Left ventricle myocardium inferior (tissue), 1 donor: ENCODE results near the gene TTC31. TPM values are rescaled to one million over a fixed set of nuclear protein-coding genes. Genes with fewer than 3 reads are reported as not detected.

Source experiments
- DNase-seq: peaks from one replicate; pipeline ENCODE4 v3.0.0-alpha.2; 2020
- H3K27ac ChIP-seq: fragments of 200-600 bp; replicated peaks from 2 replicates; pipeline ENCODE4 v1.8.0; 2021
- H3K27me3 ChIP-seq: fragments of 200-600 bp; 2 replicates; pipeline ENCODE4 v1.8.0; 2021; ENCODE audit warnings: low read depth
- H3K36me3 ChIP-seq: fragments of 200-600 bp; 2 replicates; pipeline ENCODE4 v1.8.0; 2021
- H3K4me1 ChIP-seq: fragments of 200-600 bp; 2 replicates; pipeline ENCODE4 v1.8.0; 2021
- H3K4me3 ChIP-seq: fragments of 200-600 bp; 2 replicates; pipeline ENCODE4 v1.8.0; 2021; ENCODE audit warnings: mild to moderate bottlenecking, moderate library complexity
- H3K9me3 ChIP-seq: fragments of 200-600 bp; replicated peaks from 2 replicates; pipeline ENCODE4 v1.8.0; 2021
- CTCF ChIP-seq: fragments of 200-600 bp; IDR thresholded peaks from 2 replicates; pipeline ENCODE4 v1.8.0; 2021; ENCODE audit warnings: antibody characterized with exemption, mild to moderate bottlenecking, borderline replicate concordance
- intact Hi-C: fragments of 100-400 bp; cut with micrococcal nuclease; formaldehyde crosslinking; loops from one replicate; pipeline ENCODE4 v1.11.0; 2022
- total RNA-seq: library from RNA; stranded (reverse); fragmentation: NEBNext Ultra II Directional; extraction: Animal tissue kit (Norgen Biotek cat#: 25700); gene quantifications from one replicate; pipeline ENCODE4 v1.2.1, GENCODE V29; 2021
- donor health status: DM: no; HTN: yes; CAD: no; lungs with severe emphysema.

TTC31 gene
- total RNA-seq, 1 donor from 2014 or later = 9.5 TPM

DNA sequence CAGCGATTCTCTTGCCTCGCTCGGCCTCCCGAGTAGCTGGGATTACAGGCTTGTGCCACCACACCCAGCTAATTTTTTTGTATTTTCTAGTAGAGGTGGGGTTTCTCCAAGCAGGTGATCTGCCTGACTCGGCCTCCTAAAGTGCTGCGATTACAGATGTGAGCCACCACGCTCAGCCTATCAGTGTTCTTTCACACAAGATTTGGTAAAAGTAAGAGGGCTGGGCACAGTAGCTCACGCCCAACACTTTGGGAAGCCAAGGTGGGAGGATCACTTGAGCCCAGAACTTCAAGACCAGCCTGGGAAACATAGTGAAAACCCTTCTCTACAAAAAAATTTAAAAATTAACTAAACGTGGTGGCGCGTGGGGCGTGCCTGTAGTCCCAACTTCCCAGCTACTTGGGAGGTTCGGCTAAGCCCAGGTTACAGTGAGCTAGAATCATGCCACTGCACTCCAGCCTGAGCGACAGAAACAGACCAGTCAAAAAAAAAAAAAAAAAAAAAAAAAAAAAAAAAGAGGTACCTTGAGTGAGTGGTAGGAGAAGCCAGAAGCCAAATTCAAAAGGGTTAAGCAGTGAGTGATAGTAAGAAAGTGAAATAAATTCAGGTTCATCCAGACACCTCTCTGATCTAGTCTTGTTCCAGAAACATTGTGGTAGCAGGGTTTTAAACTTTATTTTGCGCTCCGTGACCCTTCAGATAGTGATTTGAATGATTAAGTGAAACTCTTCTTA is 11.4 kb upstream of the TTC31 start:
- intact Hi-C loops = no loop called here
- peaks cover 34% of the 10 kb centered on the region for H3K4me1 ChIP-seq
- H3K27me3 ChIP-seq = no peaks in the 10 kb centered on the region

GRCh38 chr2:74472086-74472944 is 10.6 kb upstream of the TTC31 start, which contains the start of gene MRPL53:
Gene MRPL53 (minus strand): TSS chr2:74472680. CDS start chr2:74472660, 20 bp downstream.
- Histone ChIP-seq H3K9me3 (no peaks in the 10 kb centered on the region), H3K4me1 (peaks cover 34% of the 10 kb centered on the region), H3K4me3 (peak within 1 kb of the TSS; percentile 88), H3K27ac (peak within 1 kb of the TSS; percentile 95), H3K27me3 (no peaks in the 10 kb centered on the region), H3K36me3 (peaks cover 29% of the 10 kb centered on the region)
- intact Hi-C loops = no loop called here
- no peak for TF ChIP-seq CTCF
- DNase-seq = peak; percentile 94

More for the DNA sequence above, 11.4 kb upstream of the TTC31 start:
- H3K36me3 ChIP-seq = peaks cover 23% of the 10 kb centered on the region
- no peak for DNase-seq
- no peak for TF ChIP-seq CTCF
- peak overlapping the region; percentile 88 for H3K4me3 ChIP-seq
- no peaks in the 10 kb centered on the region for H3K9me3 ChIP-seq
- peak overlapping the region; percentile 95 for H3K27ac ChIP-seq

DNA sequence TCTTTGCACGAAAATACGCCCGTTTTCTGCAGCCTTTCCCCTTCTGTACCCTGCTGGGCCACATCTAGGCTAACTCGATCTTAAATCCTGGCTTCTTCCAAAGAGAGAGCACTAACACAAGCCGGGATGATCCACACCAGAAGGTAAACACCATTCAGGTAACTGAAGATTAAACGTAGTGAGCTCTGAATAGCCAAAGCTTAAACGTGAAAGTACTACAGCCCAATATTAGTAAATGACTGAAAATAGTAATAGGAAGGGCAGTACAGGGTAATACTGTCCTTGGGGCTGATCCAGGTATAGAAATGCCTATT is 10.0 kb upstream of the TTC31 start:
- TF ChIP-seq CTCF = no peak
- peaks cover 34% of the 10 kb centered on the region for H3K4me1 ChIP-seq
- intact Hi-C loops = no loop called here
- peak overlapping the region; percentile 88 for H3K4me3 ChIP-seq
- peak overlapping the region; percentile 95 for H3K27ac ChIP-seq
- peaks cover 35% of the 10 kb centered on the region for H3K36me3 ChIP-seq
- no peaks in the 10 kb centered on the region for H3K9me3 ChIP-seq
- no peaks in the 10 kb centered on the region for H3K27me3 ChIP-seq
- DNase-seq = no peak

- TF ChIP-seq CTCF = no peak
- Histone ChIP-seq H3K4me1 (peaks cover 34% of the 10 kb centered on the region), H3K36me3 (peaks cover 46% of the 10 kb centered on the region), H3K27ac (no peak overlapping the region), H3K4me3 (no peak overlapping the region), H3K27me3 (no peaks in the 10 kb centered on the region), H3K9me3 (no peaks in the 10 kb centered on the region)
- DNase-seq = no peak
- intact Hi-C loops = no loop called here
Observed at GRCh38 chr2:74474481-74474880, 8.4 kb upstream of the TTC31 start.

DNA sequence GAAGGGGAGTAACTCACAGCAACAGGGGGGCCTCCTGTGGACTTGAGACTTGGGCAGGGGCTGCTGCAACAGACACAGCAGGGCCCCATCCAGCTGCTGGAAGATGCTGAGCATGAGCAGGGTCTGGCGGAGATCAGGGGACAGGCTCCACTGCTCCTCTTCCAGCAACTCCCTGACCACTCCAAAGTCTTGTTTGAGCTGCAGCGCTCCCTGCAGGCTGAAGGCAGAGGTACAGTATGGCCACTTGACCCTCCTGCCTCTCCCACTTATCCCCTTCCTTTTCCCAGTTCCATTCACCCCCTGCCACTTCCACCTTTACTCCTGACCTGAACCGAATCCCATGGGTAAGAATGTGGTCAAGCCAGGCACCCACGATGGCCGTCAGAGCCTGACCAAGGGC is 8.0 kb upstream of the TTC31 start:
- H3K36me3 ChIP-seq = peaks cover 50% of the 10 kb centered on the region

More for the DNA sequence above, 8.0 kb upstream of the TTC31 start:
- H3K27ac ChIP-seq = no peak overlapping the region
- H3K27me3 ChIP-seq = no peaks in the 10 kb centered on the region
- TF ChIP-seq CTCF = peak; percentile 14
- no peak for DNase-seq
- intact Hi-C loops = no loop called here
- H3K4me1 ChIP-seq = peaks cover 35% of the 10 kb centered on the region
- H3K4me3 ChIP-seq = no peak overlapping the region
- no peaks in the 10 kb centered on the region for H3K9me3 ChIP-seq
